Measurements from ENCODE around the gene WNK4.

The WNK4 gene

DNA sequence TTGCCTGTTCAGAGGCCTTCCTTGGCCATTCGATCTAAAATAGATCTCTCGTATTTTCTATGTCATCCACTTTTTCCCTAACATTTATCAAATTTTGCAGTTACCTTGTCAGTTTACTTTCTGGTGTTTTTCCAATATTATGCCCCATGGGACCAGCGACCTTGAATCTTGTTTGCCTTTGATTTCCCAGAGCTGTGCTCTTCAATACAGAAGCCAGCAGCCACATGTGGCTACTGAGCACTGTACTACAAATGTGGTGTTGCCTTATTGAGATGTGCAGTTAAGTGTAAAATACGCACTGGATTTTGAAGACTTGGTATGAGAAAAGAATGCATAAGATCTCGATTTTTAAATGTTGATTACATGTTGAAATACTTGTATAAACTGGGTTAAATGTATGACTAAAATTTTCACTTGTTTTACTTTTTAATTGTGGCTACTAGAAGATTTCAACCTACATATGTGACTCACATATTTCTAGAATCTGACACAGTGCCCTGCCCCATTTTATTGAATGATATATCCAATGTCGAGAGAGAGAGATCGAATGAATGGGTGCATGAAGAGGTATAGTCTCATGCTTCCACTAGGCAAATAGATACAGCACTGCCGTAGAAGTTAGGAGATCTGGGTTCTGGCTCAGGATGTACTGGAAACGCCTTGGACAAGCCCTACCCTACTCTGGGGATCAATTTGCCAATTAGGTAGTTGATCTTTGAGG is 52.0 kb downstream of the WNK4 start:
- Histone ChIP-seq H3K4me3 (ENCODE audit: low read depth in 1 of 2, low read length in 2 of 2) (peak overlapping the region; percentile 82 to 94), H3K4me1 (ENCODE audit: insufficient read depth, low read length) (peaks cover 17% of the 10 kb centered on the region), H3K36me3 (ENCODE audit: insufficient read depth, low read length) (peaks cover 11% of the 10 kb centered on the region), H3K27ac (ENCODE audit: low read depth, low read length) (peak overlapping the region; percentile 96), H3K27me3 (ENCODE audit: control insufficient read depth in 1 of 2, insufficient read depth in 2 of 2, low read length in 2 of 2) (no peaks in the 10 kb centered on the region), H3K9ac (ENCODE audit: low read length) (peak overlapping the region; percentile 72), H3K9me3 (ENCODE audit: low read length) (no peaks in the 10 kb centered on the region)

- H3K9ac ChIP-seq (ENCODE audit: low read length) = peak within 1 kb of the TSS; percentile 72
- peaks cover 17% of the 10 kb centered on the region for H3K4me1 ChIP-seq (ENCODE audit: insufficient read depth, low read length)
- no peaks in the 10 kb centered on the region for H3K27me3 ChIP-seq (ENCODE audit: control insufficient read depth in 1 of 2, insufficient read depth in 2 of 2, low read length in 2 of 2)
- no peaks in the 10 kb centered on the region for H3K9me3 ChIP-seq (ENCODE audit: low read length)
- peak within 1 kb of the TSS; percentile 82 to 94 for H3K4me3 ChIP-seq (ENCODE audit: low read depth in 1 of 2, low read length in 2 of 2)
- H3K36me3 ChIP-seq (ENCODE audit: insufficient read depth, low read length) = peaks cover 19% of the 10 kb centered on the region
- H3K27ac ChIP-seq (ENCODE audit: low read depth, low read length) = peak within 1 kb of the TSS; percentile 96
Observed at GRCh38 chr17:42832934-42833766, 52.7 kb downstream of the WNK4 start, which contains the start of gene PSME3. PSME3 (plus strand) TSS chr17:42833397; CDS start chr17:42833632, 235 bp downstream.

DNA sequence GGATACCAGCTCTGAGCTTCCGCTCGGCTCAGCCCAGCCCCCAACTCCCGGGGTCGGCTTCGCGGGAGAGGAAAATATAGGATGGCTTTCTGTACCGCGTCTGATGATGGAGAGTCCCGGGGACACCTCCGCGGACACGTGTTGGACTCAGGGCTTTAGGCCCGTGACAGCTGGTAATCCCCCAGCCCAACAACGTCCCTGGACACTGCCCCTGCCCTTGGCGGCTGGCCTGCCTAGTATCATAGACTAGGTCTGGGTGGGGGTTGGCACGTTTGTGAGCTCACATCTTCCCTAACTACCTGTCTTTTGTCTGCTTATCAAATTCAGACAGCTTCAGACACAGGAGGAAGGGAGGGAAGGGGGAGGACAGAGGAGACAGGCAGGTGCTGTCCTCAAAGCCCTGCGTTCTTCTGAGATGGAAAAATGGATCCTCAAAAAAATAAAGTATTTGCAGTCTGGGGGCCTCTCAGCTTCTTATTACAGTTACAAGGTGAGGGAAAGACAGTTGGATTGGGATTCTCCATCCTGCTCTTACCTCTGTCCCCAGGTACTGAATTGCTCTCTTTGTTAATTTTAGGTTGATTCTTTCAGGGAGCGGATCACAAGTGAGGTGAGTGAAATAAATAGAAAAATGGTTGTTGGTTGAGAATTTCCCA is 53.5 kb downstream of the WNK4 start:
- Histone ChIP-seq H3K36me3 (ENCODE audit: insufficient read depth, low read length) (peaks cover 27% of the 10 kb centered on the region), H3K27me3 (ENCODE audit: control insufficient read depth in 1 of 2, insufficient read depth in 2 of 2, low read length in 2 of 2) (no peaks in the 10 kb centered on the region), H3K27ac (ENCODE audit: low read depth, low read length) (peak overlapping the region; percentile 96), H3K9ac (ENCODE audit: low read length) (peak overlapping the region; percentile 72), H3K4me1 (ENCODE audit: insufficient read depth, low read length) (peaks cover 17% of the 10 kb centered on the region), H3K9me3 (ENCODE audit: low read length) (no peaks in the 10 kb centered on the region), H3K4me3 (ENCODE audit: low read depth in 1 of 2, low read length in 2 of 2) (peak overlapping the region; percentile 82 to 94)

- Histone ChIP-seq H3K36me3 (ENCODE audit: insufficient read depth, low read length) (peaks cover 35% of the 10 kb centered on the region), H3K4me1 (ENCODE audit: insufficient read depth, low read length) (peaks cover 17% of the 10 kb centered on the region), H3K27ac (ENCODE audit: low read depth, low read length) (no peak overlapping the region), H3K9me3 (ENCODE audit: low read length) (no peaks in the 10 kb centered on the region), H3K9ac (ENCODE audit: low read length) (no peak overlapping the region), H3K4me3 (ENCODE audit: low read depth in 1 of 2, low read length in 2 of 2) (no peak overlapping the region), H3K27me3 (ENCODE audit: control insufficient read depth in 1 of 2, insufficient read depth in 2 of 2, low read length in 2 of 2) (no peaks in the 10 kb centered on the region)
Observed at GRCh38 chr17:42835732-42836131, 55.3 kb downstream of the WNK4 start.

DNA sequence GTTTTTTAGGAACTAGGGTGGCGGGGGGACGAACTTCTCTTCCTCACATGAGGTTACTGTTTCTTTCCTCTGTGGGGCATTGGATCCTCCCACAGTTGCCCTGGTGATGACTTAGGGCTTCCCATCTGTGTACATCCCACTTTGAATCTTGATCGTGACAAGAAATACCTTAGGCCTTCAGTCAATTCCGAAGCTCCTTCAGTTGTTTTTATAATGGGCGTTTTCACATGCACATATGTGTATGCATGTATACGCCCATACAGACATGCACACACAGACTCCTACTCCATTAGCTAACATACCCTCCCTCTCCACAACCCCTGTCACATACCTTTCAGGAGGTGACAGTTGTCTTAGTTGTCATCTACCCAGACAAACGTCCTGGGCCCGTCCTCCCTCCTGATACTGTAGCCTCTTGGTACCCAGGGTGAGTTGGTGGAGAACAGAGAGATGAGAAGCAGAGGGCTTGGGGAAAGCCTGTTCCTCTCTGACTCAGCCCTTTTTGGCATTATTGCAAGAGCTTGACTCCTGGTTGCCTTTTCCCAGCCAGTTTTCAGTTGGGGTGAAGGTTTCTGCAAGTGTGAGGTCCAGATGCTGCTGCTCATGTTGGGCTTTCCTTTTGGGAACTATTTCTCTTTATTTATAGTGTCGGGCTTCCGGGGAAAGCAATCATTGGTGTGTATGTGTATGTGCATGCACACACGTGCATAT is 61.7 kb downstream of the WNK4 start:
- no peaks in the 10 kb centered on the region for H3K9me3 ChIP-seq (ENCODE audit: low read length)
- no peak overlapping the region for H3K9ac ChIP-seq (ENCODE audit: low read length)
- H3K27ac ChIP-seq (ENCODE audit: low read depth, low read length) = no peak overlapping the region
- H3K27me3 ChIP-seq (ENCODE audit: control insufficient read depth in 1 of 2, insufficient read depth in 2 of 2, low read length in 2 of 2) = no peaks in the 10 kb centered on the region
- no peak overlapping the region for H3K4me3 ChIP-seq (ENCODE audit: low read depth in 1 of 2, low read length in 2 of 2)
- peaks cover 69% of the 10 kb centered on the region for H3K36me3 ChIP-seq (ENCODE audit: insufficient read depth, low read length)
- H3K4me1 ChIP-seq (ENCODE audit: insufficient read depth, low read length) = peaks cover 9% of the 10 kb centered on the region

DNA sequence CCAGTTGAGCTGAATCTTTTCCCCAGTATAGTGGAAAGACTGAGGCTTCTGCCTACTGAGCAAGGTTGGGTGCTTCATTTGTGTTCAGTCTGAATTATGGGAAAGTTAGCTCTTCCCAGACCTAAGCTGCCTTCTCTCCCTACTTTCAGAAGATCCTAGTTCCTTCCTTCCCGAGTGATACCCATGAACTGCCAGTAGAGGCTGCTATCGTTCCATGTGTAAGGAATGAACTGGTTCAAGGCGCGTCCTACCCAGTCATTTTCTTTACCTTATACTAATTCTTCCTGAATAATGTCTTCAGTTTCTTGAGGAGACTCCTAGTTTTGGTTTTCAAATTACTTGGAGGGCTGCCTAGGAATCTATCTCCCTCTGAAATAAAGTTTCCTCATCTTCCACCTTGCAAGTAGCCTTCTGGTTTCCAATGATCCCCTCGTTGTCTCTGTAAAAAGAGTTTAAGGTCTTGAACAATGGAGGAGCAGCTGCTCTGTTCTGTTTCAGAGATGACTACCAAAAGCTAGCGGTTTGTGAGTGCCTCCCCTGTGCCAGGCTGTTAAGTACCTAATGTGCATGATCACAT is 63.0 kb downstream of the WNK4 start:
- peaks cover 9% of the 10 kb centered on the region for H3K4me1 ChIP-seq (ENCODE audit: insufficient read depth, low read length)
- H3K27me3 ChIP-seq (ENCODE audit: control insufficient read depth in 1 of 2, insufficient read depth in 2 of 2, low read length in 2 of 2) = no peaks in the 10 kb centered on the region
- H3K9ac ChIP-seq (ENCODE audit: low read length) = no peak overlapping the region
- H3K4me3 ChIP-seq (ENCODE audit: low read depth in 1 of 2, low read length in 2 of 2) = no peak overlapping the region
- H3K27ac ChIP-seq (ENCODE audit: low read depth, low read length) = no peak overlapping the region
- H3K36me3 ChIP-seq (ENCODE audit: insufficient read depth, low read length) = peaks cover 56% of the 10 kb centered on the region
- H3K9me3 ChIP-seq (ENCODE audit: low read length) = no peaks in the 10 kb centered on the region

- H3K4me3 ChIP-seq (ENCODE audit: low read depth in 1 of 2, low read length in 2 of 2) = no peak within 1 kb of the TSS
- H3K9me3 ChIP-seq (ENCODE audit: low read length) = no peaks in the 10 kb centered on the region
- H3K9ac ChIP-seq (ENCODE audit: low read length) = no peak within 1 kb of the TSS
- H3K27ac ChIP-seq (ENCODE audit: low read depth, low read length) = no peak within 1 kb of the TSS
- H3K4me1 ChIP-seq (ENCODE audit: insufficient read depth, low read length) = peaks cover 11% of the 10 kb centered on the region
- peaks cover 48% of the 10 kb centered on the region for H3K36me3 ChIP-seq (ENCODE audit: insufficient read depth, low read length)
- H3K27me3 ChIP-seq (ENCODE audit: control insufficient read depth in 1 of 2, insufficient read depth in 2 of 2, low read length in 2 of 2) = no peaks in the 10 kb centered on the region
Observed at GRCh38 chr17:42844271-42844670, 63.9 kb downstream of the WNK4 start, which contains the start of gene AOC2. AOC2 (plus strand) TSS chr17:42844580; CDS start chr17:42844627, 47 bp downstream.

DNA sequence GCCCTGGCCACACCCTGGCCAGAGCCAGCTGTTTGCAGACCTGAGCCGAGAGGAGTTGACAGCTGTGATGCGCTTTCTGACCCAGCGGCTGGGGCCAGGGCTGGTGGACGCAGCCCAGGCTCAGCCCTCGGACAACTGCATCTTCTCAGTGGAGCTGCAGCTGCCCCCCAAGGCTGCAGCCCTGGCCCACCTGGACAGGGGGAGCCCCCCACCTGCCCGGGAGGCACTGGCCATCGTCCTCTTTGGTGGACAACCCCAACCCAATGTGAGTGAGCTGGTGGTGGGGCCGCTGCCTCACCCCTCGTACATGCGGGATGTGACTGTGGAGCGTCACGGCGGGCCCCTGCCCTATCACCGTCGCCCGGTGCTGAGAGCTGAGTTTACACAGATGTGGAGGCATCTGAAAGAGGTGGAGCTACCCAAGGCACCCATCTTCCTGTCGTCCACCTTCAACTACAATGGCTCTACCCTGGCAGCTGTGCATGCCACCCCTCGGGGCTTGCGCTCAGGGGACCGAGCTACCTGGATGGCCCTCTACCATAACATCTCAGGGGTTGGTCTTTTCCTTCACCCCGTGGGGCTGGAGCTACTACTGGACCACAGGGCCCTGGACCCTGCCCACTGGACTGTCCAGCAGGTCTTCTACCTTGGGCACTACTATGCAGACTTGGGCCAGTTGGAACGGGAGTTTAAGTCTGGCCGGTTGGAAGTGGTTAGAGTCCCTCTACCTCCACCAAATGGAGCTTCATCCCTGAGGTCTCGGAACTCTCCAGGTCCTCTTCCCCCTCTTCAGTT is 64.5 kb downstream of the WNK4 start:
- Histone ChIP-seq H3K27me3 (ENCODE audit: control insufficient read depth in 1 of 2, insufficient read depth in 2 of 2, low read length in 2 of 2) (no peaks in the 10 kb centered on the region), H3K4me1 (ENCODE audit: insufficient read depth, low read length) (peaks cover 18% of the 10 kb centered on the region), H3K27ac (ENCODE audit: low read depth, low read length) (no peak overlapping the region), H3K9ac (ENCODE audit: low read length) (no peak overlapping the region), H3K4me3 (ENCODE audit: low read depth in 1 of 2, low read length in 2 of 2) (no peak overlapping the region), H3K9me3 (ENCODE audit: low read length) (no peaks in the 10 kb centered on the region), H3K36me3 (ENCODE audit: insufficient read depth, low read length) (peaks cover 43% of the 10 kb centered on the region)

GRCh38 chr17:42845556-42845917 is 65.1 kb downstream of the WNK4 start:
- H3K27ac ChIP-seq (ENCODE audit: low read depth, low read length) = no peak overlapping the region

DNA sequence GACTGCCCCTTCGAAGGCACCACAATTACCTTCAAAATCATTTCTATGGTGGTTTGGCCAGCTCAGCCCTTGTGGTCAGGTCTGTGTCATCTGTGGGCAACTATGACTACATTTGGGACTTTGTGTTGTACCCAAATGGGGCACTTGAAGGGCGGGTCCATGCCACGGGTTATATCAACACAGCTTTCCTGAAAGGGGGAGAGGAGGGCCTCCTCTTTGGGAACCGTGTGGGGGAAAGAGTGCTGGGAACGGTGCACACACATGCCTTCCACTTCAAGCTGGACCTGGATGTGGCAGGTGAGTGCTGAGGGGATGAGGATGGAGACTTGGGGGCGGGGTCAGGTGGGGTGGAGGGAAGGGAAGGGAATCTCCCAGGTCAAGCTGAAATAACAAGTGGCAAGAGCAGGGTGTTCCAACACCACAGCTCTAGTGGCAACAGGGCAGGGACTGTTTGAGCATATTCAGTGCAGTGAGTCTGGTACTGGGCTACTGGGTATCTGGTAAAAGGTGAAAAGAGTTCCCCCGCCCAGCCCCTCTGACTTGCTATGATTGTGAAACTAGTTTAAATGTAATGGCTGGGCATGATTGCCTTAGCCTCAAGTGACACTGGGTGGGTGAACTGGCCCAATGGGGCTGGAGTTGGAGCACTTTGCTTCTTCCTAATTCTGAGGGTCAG is 65.6 kb downstream of the WNK4 start:
- Histone ChIP-seq H3K27ac (ENCODE audit: low read depth, low read length) (no peak overlapping the region), H3K9me3 (ENCODE audit: low read length) (no peaks in the 10 kb centered on the region), H3K9ac (ENCODE audit: low read length) (no peak overlapping the region), H3K4me3 (ENCODE audit: low read depth in 1 of 2, low read length in 2 of 2) (no peak overlapping the region), H3K4me1 (ENCODE audit: insufficient read depth, low read length) (peaks cover 22% of the 10 kb centered on the region), H3K36me3 (ENCODE audit: insufficient read depth, low read length) (peaks cover 42% of the 10 kb centered on the region), H3K27me3 (ENCODE audit: control insufficient read depth in 1 of 2, insufficient read depth in 2 of 2, low read length in 2 of 2) (no peaks in the 10 kb centered on the region)

More at GRCh38 chr17:42845556-42845917, 65.1 kb downstream of the WNK4 start:
- Histone ChIP-seq H3K4me3 (ENCODE audit: low read depth in 1 of 2, low read length in 2 of 2) (no peak overlapping the region), H3K9ac (ENCODE audit: low read length) (no peak overlapping the region), H3K9me3 (ENCODE audit: low read length) (no peaks in the 10 kb centered on the region), H3K36me3 (ENCODE audit: insufficient read depth, low read length) (peaks cover 43% of the 10 kb centered on the region), H3K27me3 (ENCODE audit: control insufficient read depth in 1 of 2, insufficient read depth in 2 of 2, low read length in 2 of 2) (no peaks in the 10 kb centered on the region), H3K4me1 (ENCODE audit: insufficient read depth, low read length) (peaks cover 22% of the 10 kb centered on the region)

Data from muscle layer of colon (tissue), 2 donors.